NCI-H2081 (cell line): ENCODE measurements around the gene CIC.

Experiments used
- DNase-seq, 2 experiments: peaks; one replicate each; lab custom pipeline; 2025; lab: John Stamatoyannopoulos, UW

Gene CIC

GRCh38 chr19:42244347-42245220 is 24.5 kb upstream of the CIC start:
- peak; percentile 90 to 95 for DNase-seq

GRCh38 chr19:42245231-42245630 is 23.8 kb upstream of the CIC start:
- no peak for DNase-seq

GRCh38 chr19:42246143-42246921 is 22.7 kb upstream of the CIC start:
- peak; percentile 64 to 68 for DNase-seq

- no peak for DNase-seq
Measured at GRCh38 chr19:42246922-42247639, 22.0 kb upstream of the CIC start.

- DNase-seq: no peak
Measured at GRCh38 chr19:42247640-42248199, 21.3 kb upstream of the CIC start.

- no peak for DNase-seq
Measured at GRCh38 chr19:42248270-42249148, 20.5 kb upstream of the CIC start.

- DNase-seq: no peak
Measured at GRCh38 chr19:42249149-42249750, 19.8 kb upstream of the CIC start.

GRCh38 chr19:42249769-42250168 is 19.3 kb upstream of the CIC start:
- DNase-seq: no peak

GRCh38 chr19:42250183-42250665 is 18.8 kb upstream of the CIC start:
- DNase-seq: no peak

GRCh38 chr19:42250666-42251531 is 18.2 kb upstream of the CIC start:
- DNase-seq: no peak

GRCh38 chr19:42251572-42252358 is 17.3 kb upstream of the CIC start:
- DNase-seq: no peak

GRCh38 chr19:42252365-42253244 is 16.4 kb upstream of the CIC start:
- DNase-seq: no peak

GRCh38 chr19:42253245-42254088 is 15.6 kb upstream of the CIC start:
- peak in 1 of 2 experiments; percentile 18 for DNase-seq

- peak in 1 of 2 experiments; percentile 55 for DNase-seq
Measured at GRCh38 chr19:42254089-42254849, 14.8 kb upstream of the CIC start.

GRCh38 chr19:42254850-42255765 is 13.9 kb upstream of the CIC start, which contains the start of gene ERF:
ERF (minus strand) TSS chr19:42255128; CDS start chr19:42254999, 129 bp downstream.
- DNase-seq: peak; percentile 80 to 86
